H54 (cell line): Measurements from ENCODE around the gene PYGO2.
"Not testable (repeated sequence)": the region's sequence is repeated elsewhere in the genome, so short reads cannot be mapped to it uniquely, and the experiment has no call there.

Experiments used
- DNase-seq: peaks from one replicate; pipeline ENCODE4 v3.0.0; 2011; ENCODE audit warnings: low spot score, mixed read lengths; ENCODE audit not compliant: insufficient read length
- FAIRE-seq: peaks from 3 replicates; lab custom pipeline; 2011; peaks lifted over from hg19 to GRCh38; lab: Jason Lieb, UNC
- POLR2A ChIP-seq: IDR thresholded peaks from 2 replicates; pipeline ENCODE4 v1.6.1; 2011; ENCODE audit warnings: low read depth, mild to moderate bottlenecking, low read length

PYGO2 gene

GRCh38 chr1:154994591-154994990, 33.0 kb upstream of the PYGO2 start:
- no peak for TF ChIP-seq POLR2A
- no peak for FAIRE-seq
- DNase-seq: no peak

- no peak for TF ChIP-seq POLR2A
- DNase-seq (no peak), FAIRE-seq (no peak)
Observed at GRCh38 chr1:154994269-154994587, 32.6 kb upstream of the PYGO2 start.

- FAIRE-seq: no peak
- DNase-seq: no peak
- TF ChIP-seq POLR2A: no peak
Observed at GRCh38 chr1:154993572-154994268, 32.1 kb upstream of the PYGO2 start, which contains the start of gene LENEP. Gene LENEP (plus strand): TSS chr1:154993586. CDS start chr1:154993608, 22 bp downstream.

GRCh38 chr1:154992721-154993571, 31.4 kb upstream of the PYGO2 start:
- FAIRE-seq (no peak), DNase-seq (no peak)
- no peak for TF ChIP-seq POLR2A

DNA sequence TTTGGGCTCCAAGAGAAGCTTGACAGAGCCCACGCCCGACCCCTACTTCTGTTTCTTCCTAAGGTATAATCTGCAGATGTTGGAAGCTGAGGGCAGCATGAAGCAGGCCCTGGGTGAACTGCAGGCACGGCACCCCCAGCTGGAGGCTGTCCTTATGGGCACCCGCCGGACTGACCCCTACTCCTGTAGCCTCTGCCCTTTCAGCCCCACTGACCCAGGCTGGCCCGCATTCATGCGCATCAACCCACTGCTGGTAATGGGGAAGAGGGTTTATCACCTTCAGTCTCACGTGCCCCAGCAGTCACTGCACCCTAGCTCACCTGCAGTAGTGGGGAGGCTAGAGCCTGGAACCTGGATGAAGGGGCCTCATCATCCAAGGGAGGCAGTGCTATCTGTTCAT, 28.7 kb upstream of the PYGO2 start:
- DNase-seq: no peak
- TF ChIP-seq POLR2A: no peak
- no peak for FAIRE-seq

- DNase-seq (no peak), FAIRE-seq (no peak)
- no peak for TF ChIP-seq POLR2A
Observed at GRCh38 chr1:154989195-154989860, 27.7 kb upstream of the PYGO2 start.

DNA sequence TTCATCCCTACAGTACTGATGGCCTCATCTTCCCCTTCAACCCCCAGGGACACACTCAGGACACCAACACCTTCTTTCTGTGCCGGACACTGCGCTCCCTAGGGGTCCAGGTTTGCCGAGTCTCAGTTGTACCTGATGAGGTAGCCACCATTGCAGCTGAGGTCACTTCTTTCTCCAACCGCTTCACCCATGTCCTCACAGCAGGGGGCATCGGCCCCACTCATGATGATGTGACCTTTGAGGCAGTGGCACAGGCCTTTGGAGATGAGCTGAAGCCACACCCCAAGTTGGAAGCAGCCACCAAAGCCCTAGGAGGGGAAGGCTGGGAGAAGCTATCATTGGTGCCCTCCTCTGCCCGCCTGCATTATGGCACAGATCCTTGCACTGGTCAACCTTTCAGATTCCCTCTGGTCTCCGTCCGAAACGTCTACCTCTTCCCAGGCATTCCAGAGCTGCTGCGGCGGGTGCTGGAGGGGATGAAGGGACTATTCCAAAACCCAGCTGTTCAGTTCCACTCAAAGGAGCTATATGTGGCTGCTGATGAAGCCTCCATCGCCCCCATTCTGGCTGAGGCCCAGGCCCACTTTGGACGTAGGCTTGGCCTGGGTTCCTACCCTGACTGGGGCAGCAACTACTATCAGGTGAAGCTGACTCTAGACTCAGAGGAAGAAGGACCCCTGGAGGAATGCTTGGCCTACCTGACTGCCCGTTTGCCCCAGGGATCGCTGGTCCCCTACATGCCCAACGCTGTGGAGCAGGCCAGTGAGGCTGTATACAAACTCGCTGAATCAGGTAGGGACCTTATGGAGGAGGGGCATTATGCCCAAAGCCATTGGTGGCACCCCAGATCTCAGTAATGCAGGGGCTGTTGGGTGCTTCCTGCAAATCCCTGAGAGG, 26.7 kb upstream of the PYGO2 start:
- TF ChIP-seq POLR2A: no peak
- DNase-seq (no peak), FAIRE-seq (no peak)

DNA sequence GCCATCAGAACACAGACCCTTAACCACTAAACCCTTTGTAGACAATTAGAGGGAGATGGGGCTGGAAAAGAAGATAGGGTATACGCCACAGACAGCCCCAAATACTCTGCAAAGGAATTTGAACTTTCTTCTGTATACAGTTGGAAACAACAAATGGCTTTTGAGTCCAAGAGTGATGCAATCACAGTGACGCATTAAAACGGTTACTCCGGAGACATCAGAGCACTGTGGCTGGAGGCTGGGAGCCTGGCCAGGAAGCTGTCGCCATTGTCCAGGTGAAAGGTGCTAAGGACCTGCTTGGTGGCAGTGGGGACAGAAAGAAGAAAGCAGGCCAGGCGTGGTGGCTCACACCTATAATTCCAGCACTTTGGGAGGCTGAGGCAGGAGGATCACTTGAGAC, 25.7 kb upstream of the PYGO2 start:
- FAIRE-seq (no peak), DNase-seq (no peak)
- no peak for TF ChIP-seq POLR2A

GRCh38 chr1:154986736-154987135, 25.2 kb upstream of the PYGO2 start:
- DNase-seq, FAIRE-seq: not testable (repeated sequence)

DNA sequence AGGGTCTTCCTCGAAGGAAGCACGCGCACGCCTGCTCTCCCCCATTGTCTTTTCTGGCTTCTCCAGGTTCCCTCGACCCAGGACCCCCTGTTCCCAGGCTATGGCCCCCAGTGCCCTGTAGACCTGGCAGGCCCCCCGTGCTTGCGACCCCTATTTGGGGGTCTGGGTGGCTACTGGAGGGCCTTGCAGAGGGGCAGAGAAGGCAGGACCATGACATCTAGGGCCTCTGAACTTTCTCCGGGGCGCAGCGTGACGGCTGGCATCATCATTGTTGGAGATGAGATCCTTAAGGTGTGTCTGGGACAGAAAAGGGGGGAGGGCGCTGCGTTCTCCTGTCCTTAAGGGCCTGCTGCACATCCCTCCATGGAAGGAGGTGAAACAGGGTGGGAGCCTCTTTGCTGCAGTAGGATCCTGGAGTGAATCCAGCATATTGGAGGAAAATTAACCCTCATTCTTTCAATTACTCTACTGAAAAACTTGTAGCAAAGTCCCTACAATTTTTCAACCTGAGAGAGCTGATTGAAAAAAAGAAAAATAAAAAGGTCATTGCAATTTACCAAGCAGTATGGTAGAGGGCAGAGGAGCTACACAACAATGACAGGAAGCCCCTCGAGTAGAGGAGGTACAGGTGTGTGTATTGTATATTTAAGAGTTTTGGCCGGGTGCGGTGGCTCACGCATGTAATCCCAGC, 22.3 kb upstream of the PYGO2 start:
- no peak for TF ChIP-seq POLR2A
- DNase-seq (no peak), FAIRE-seq (no peak)

DNA sequence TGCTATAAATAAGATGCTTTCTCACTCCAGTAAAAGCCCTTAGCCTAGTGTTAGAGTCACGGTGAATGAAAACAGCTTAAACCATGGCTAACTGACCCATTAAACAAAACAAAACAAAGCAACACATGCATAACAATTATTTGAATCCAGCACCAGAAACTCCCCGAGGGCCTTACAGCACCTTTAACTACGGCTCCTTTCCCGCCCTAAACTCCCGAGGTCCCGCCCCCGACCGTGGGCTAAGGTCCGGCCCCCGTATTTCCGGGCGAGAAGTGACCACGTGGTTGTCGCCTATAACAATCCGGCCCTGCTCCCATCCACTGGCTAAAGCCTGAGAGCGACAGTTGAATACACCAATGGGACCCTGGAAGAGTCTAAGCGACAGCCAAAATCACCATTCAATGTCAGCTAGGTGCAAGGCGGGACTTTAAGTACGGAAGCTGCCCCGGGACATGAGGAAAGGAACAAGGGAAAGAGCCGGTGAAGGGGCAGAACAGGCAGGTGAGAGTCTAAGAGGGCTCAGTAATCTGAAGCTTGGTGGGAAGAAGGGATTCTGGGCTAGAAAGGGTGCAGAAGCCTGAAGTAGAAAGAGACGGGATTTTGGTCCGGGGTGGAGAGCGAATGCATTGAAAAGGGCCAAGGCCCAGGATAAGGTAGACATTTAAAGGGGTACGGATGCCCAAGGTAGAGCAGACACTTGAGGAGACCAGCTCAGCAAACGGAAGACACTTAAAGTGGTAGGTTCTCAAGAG, 21.5 kb upstream of the PYGO2 start, which contains the start of gene FLAD1:
TSS of gene FLAD1 (plus strand) at position 448 of the 752 bp plus-strand sequence. CDS start 351 bp downstream, outside the sequence.
- peak; percentile 92 for DNase-seq
- no peak for FAIRE-seq
- TF ChIP-seq POLR2A: peak; percentile 17; the same call in 1 of the 2 replicates

DNA sequence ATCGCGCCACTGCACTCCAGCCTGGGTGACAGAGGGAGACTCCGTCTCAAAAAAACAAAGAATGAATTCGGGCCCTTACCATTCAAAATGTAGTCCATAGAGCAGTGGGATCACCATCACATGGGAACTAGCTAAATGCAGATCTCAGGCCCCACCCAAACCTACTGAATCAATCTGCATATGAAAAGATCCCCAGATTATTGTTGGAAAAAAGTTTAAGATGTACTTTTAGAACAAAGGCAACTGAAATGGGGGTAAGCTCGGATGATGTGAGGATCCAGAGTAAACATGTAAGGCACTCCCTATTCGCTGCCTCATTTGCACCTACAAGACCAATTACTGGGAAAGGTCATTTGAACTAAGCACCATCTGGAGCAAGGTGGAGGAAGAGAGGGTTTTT, 20.8 kb upstream of the PYGO2 start:
- DNase-seq (no peak), FAIRE-seq (no peak)
- no peak for TF ChIP-seq POLR2A
